Measurements from ENCODE around the gene COX10.
"Not testable (repeated sequence)": the region's sequence is repeated elsewhere in the genome, so short reads cannot be mapped to it uniquely, and the experiment has no call there.

The COX10 gene

GRCh38 chr17:14176989-14177388 lies 107.7 kb downstream of the COX10 start:
- not testable (repeated sequence) for DNase-seq (ENCODE audit: low spot score)

DNA sequence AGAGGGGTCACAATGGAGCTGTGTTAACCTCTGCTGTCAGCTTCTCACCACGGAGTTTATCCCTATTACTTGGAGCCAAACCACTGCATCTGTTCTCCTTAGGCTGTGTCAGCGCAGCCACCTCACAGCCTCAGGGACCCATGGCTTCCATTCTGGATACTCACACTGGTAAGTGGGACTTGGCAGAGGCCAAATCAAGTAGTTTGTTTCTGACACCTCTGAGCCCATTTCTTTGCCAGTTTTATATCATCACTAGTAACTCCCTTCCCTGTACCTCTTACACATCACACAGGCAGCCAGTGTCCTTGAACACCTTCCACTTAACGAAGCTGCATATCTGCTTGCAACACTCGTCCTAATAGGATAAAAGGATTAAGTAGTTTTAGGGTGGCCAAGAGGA lies 108.5 kb downstream of the COX10 start:
- DNase-seq (ENCODE audit: low spot score): not testable (repeated sequence)

DNA sequence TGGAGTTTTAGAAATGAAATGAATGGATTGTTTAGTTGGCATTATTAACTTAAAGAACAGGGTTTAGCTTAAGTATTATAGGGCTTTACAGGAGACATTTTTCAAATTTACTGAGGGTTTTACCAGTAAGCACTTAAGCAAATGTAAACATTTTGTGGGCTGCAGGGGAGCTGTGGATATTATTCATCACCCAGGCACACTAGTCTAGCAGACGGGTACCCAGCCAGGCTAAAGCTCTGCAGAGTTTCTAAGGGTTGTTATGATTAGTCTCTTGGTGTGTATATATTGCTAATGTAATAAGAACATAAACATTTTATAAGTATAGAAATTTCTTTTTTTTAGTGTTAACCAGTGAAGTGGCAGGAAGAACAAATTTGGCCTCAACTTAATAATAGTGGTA lies 110.6 kb downstream of the COX10 start:
- not testable (repeated sequence) for DNase-seq (ENCODE audit: low spot score)

- not testable (repeated sequence) for DNase-seq (ENCODE audit: low spot score)
Observed at GRCh38 chr17:14182084-14182483, 112.8 kb downstream of the COX10 start.

GRCh38 chr17:14184536-14184935 lies 115.2 kb downstream of the COX10 start:
- DNase-seq (ENCODE audit: low spot score): not testable (repeated sequence)

GRCh38 chr17:14186443-14186842 lies 117.1 kb downstream of the COX10 start:
- DNase-seq (ENCODE audit: low spot score): not testable (repeated sequence)

DNA sequence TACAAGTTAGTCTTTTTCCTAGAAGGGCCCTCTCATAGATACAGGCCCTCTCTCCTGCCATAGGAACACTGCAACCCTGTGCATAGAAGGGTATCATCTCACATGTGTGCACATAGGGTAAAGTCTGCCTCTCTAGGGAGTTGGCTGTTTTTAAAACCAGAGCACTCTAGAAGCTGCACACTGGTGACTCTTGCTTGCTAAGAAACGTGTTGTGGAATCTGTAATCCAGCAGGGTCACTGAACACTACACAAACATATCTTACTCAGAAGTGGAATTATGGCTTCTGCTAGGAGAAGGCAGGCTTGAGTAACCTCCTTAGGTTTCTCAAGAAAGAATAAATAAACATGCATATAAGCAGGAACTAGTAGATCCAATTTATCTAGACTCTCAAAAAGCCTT lies 121.5 kb downstream of the COX10 start:
- not testable (repeated sequence) for DNase-seq (ENCODE audit: low spot score)

DNA sequence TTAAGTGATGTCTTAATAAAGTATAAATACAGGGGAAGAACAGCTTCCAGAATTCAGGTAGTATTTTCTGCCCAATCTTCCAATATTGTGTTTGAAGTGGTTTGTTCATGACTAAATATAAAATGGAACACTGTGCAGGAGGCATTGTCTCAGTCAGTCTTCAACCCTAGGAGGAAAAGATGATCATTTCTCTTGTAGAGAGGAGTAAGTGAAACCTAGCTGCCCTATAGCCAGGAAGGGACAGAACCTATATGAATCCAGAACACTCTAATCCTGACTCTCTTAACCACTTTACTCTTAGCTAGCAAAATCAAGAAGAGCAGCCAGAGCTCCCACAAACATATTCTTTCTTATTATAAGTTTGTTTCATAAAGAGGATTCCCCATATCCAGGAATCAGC lies 122.2 kb downstream of the COX10 start:
- DNase-seq (ENCODE audit: low spot score): not testable (repeated sequence)

GRCh38 chr17:14192039-14192438 lies 122.7 kb downstream of the COX10 start:
- DNase-seq (ENCODE audit: low spot score): not testable (repeated sequence)

GRCh38 chr17:14192636-14193344 lies 123.5 kb downstream of the COX10 start:
- DNase-seq (ENCODE audit: low spot score): not testable (repeated sequence)

DNA sequence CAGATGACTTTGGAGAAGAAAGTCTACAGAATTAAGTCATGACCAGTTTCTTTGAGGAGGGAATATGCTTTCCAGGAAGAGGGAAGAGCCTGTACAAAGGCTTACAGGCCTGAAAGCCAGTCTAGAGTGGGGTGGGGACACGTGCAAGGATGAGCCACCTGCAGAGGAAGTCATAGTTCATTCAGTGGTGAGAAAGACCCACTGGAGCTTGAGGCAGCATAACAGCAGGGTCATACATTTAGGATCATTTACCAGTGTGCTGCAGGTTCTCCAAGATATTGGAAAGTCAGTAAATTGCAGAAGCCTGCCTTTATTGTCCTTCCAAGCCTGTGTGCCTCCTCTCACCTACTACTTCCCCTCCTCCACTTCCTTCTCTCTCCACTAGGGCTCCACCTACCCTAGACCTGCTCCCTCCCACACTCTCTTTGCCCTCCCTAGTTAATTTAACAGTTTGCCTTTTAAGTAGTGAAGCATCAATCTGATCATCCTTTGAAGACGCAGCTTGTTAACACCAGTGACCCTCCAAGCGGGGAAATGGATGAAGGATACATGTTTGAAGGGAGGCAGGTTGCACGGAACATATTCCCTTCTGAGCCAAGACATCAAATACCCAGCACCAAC lies 127.2 kb downstream of the COX10 start:
- DNase-seq (ENCODE audit: low spot score): no peak

GRCh38 chr17:14197057-14197456 lies 127.8 kb downstream of the COX10 start:
- no peak for DNase-seq (ENCODE audit: low spot score)

- DNase-seq (ENCODE audit: low spot score): no peak
Observed at GRCh38 chr17:14197586-14197985, 128.3 kb downstream of the COX10 start.

GRCh38 chr17:14198013-14198412 lies 128.7 kb downstream of the COX10 start:
- peak; percentile 71 for DNase-seq (ENCODE audit: low spot score)

DNA sequence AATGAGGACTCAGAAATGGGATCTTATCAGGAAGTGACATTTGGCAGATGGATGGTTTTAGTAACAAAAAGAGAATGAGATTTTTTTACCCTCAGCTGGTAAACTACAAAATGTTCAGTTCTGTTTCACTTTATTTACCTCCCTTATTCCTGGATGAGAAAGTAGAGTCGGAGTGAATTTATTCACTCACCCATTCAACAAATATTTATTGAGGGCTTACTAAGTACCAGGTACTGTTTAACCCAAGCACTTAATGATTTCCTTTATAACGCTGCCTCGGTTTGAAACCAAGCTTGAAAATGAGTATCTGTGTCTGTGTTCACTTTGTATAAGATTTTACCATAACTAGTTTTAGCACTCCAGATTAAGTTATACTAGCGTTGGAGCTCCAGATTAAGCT lies 129.3 kb downstream of the COX10 start:
- no peak for DNase-seq (ENCODE audit: low spot score)

DNA sequence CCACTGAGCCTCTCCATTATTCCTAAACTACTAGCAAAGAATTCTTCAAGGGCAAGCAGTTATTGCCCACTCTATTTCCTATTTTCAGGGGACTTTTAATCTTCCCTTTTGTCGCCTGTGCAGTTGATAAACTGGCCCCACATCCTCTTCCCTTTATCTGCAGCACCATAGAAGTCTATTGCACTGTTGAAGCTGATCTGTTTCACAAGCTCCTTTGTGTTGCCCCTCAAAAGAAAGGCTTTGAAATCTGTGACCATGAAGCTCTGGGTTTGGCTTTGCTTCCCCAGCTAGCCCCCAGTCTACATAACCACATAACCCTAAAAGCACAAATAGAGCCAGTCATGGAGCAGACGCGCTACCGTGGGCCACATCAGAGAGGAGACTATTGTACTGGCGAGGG lies 130.3 kb downstream of the COX10 start:
- no peak for DNase-seq (ENCODE audit: low spot score)

- no peak for DNase-seq (ENCODE audit: low spot score)
Observed at GRCh38 chr17:14200354-14200753, 131.1 kb downstream of the COX10 start.

DNA sequence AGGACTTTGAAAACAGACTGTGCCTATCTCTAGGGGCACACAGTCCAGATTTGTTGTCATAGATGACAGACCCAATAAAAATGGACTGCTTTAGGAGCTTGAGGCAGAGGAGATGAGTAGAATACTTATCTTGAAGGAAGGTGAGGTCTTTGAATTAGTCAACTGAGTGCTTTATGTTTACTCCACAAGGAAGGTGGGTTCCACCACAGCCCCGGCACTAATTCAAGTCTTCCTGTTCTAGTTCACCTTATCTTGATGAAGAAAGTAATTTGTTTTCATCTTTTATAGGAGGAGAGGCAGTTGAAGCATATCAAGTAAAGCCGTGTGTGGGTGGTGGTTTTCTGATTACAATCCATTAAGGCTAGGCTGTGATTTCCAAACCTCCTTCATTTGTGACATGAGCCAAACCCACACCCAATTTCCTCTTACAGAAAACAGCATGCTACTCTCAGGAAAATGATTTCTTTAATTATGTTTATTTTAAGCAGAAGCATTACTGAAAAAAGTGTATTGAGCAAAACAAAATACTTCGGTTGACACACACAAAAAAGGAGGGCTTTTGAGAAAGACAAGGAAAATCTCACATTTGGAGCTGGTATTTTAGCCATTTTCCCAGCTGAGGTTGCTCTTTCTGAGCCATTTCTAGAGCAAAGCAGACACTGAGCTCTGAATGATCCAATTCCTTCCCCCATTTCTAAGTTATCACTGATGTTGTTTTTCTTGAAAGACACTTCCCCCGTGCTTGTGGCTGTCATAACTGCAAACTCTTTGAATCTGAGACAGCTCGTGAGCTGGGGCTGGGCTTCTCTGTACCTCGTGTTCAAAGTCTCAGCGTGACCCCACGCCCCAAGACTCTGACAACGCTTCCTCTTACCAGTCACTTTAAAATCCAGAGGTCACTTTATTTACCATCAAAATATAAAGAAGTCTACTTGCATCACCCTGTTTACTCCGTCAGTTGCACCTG lies 132.0 kb downstream of the COX10 start:
- no peak for DNase-seq (ENCODE audit: low spot score)

DNA sequence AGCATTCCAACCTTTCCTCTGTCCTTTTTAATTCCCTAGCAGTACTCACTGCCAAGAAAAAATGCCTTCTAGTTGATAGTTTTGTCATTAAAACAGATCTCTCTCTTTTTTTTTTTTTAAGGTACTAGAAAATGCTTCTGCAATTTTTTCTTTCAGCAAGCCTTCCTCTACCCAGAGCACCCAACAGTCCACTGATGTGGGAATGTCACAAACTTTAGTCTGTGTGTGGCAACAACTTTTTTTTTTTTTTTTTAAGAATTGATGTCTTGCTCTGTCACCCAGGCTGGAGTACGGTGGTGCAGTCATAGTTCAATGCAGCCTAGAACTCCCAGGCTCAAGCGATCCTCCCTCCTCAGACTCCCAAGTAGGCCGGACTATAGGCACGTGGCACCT lies 132.7 kb downstream of the COX10 start:
- no peak for DNase-seq (ENCODE audit: low spot score)

GRCh38 chr17:14202388-14203166 lies 133.3 kb downstream of the COX10 start:
- DNase-seq (ENCODE audit: low spot score): no peak

DNA sequence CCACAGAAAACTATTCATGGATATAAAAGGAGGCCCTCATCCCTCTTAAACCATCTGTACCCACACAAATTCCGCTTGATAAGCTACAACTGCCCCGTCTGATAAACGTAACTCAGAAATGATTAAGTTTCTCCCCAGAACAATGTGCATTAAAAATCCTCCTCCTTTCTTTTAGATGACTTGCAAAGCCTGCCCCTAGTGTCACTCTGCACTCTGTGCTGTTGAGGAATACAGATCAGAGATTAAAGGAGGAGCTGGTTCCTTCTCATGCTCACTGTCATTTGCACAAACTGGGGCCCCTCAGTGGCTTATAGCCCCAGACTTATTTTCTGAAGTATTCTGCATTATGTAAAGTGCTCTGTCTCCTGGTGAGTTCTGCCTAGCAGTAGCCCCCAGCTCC lies 134.1 kb downstream of the COX10 start:
- no peak for DNase-seq (ENCODE audit: low spot score)
